Limb (tissue), 2 donors: ENCODE data around the gene ATP5F1D.
A peak's percentile ranks its signal among the peaks of the same experiment; 100 is the strongest.

Experiments
- DNase-seq, 2 donors: peaks; one replicate each; pipeline ENCODE4 v3.0.0-alpha.2; 2016; ENCODE audit errors: extremely low spot score in 2 of 2

ATP5F1D gene

GRCh38 chr19:1220976-1221903 lies 20.3 kb upstream of the ATP5F1D start:
- DNase-seq = peak in 1 of 2 donors; percentile 73

- no peak for DNase-seq
Measured at GRCh38 chr19:1221904-1222255, 19.7 kb upstream of the ATP5F1D start.

- DNase-seq = no peak
Measured at GRCh38 chr19:1222394-1222793, 19.2 kb upstream of the ATP5F1D start.

GRCh38 chr19:1223018-1223855 lies 18.3 kb upstream of the ATP5F1D start:
- DNase-seq = no peak

- DNase-seq = no peak
Measured at GRCh38 chr19:1224047-1224825, 17.3 kb upstream of the ATP5F1D start.

GRCh38 chr19:1224847-1225246 lies 16.7 kb upstream of the ATP5F1D start:
- DNase-seq = no peak

- no peak for DNase-seq
Measured at GRCh38 chr19:1225440-1226226, 15.9 kb upstream of the ATP5F1D start.

- no peak for DNase-seq
Measured at GRCh38 chr19:1226227-1226518, 15.4 kb upstream of the ATP5F1D start.

GRCh38 chr19:1226522-1227303 lies 14.8 kb upstream of the ATP5F1D start:
- DNase-seq = no peak

GRCh38 chr19:1227304-1228054 lies 14.1 kb upstream of the ATP5F1D start:
- DNase-seq = no peak

GRCh38 chr19:1228161-1228957 lies 13.2 kb upstream of the ATP5F1D start:
- DNase-seq = no peak

- no peak for DNase-seq
Measured at GRCh38 chr19:1229056-1229923, 12.3 kb upstream of the ATP5F1D start.

GRCh38 chr19:1229924-1230782 lies 11.4 kb upstream of the ATP5F1D start:
- no peak for DNase-seq

- no peak for DNase-seq
Measured at GRCh38 chr19:1230783-1231489, 10.6 kb upstream of the ATP5F1D start.

- DNase-seq = no peak
Measured at GRCh38 chr19:1231729-1232637, 9.6 kb upstream of the ATP5F1D start.
